ENCODE data around the gene QRICH1.

Gene QRICH1

GRCh38 chr3:49104427-49105291 is 10.8 kb upstream of the QRICH1 start, which contains the start of gene QARS1:
Gene QARS1 (minus strand): TSS chr3:49104757. CDS start chr3:49104733, 24 bp downstream.
- TF ChIP-seq CTCF (IDR thresholded peaks at IDR 0.05; ENCODE audit: low read depth, low read length, missing control alignments), result no peak
- peak; percentile 69 for DNase-seq (ENCODE audit: extremely low read depth, low read depth)
- H3K4me3 ChIP-seq (replicated peaks; ENCODE audit: low read depth, low read length), result peak within 1 kb of the TSS; percentile 82

- peak overlapping the region; percentile 82 for H3K4me3 ChIP-seq (replicated peaks; ENCODE audit: low read depth, low read length)
- no peak for DNase-seq (ENCODE audit: extremely low read depth, low read depth)
- no peak for TF ChIP-seq CTCF (IDR thresholded peaks at IDR 0.05; ENCODE audit: low read depth, low read length, missing control alignments)
These were observed 10.2 kb upstream of the QRICH1 start for GRCh38 chr3:49104052-49104426.

- DNase-seq (ENCODE audit: extremely low read depth, low read depth), result no peak
- TF ChIP-seq CTCF (IDR thresholded peaks at IDR 0.05; ENCODE audit: low read depth, low read length, missing control alignments), result no peak
- H3K4me3 ChIP-seq (replicated peaks; ENCODE audit: low read depth, low read length), result no peak overlapping the region
These were observed 6.3 kb upstream of the QRICH1 start for GRCh38 chr3:49100046-49100615.

GRCh38 chr3:49098910-49099630 is 5.2 kb upstream of the QRICH1 start:
- H3K4me3 ChIP-seq (replicated peaks; ENCODE audit: low read depth, low read length), result no peak overlapping the region
- no peak for DNase-seq (ENCODE audit: extremely low read depth, low read depth)
- TF ChIP-seq CTCF (IDR thresholded peaks at IDR 0.05; ENCODE audit: low read depth, low read length, missing control alignments), result no peak

DNA sequence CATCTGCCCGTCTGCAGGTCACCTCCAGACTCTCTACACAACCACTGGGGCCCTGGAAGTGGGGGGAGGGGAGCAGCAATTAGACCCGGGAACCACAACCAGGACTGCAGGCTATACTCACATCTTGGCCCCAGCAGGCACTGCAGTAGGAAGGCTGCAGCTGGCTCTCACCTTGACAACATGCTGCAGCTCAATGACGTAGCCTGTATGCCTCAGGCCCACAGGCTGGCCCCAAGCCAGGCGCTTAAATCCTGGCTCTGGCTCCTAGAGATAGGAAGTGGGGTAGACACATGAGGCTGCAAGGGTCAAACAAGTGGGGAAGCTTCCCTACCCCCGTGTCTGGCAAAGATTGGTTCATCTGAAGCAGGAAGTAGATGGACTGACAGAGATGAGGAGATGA is 4.6 kb upstream of the QRICH1 start:
- H3K4me3 ChIP-seq (replicated peaks; ENCODE audit: low read depth, low read length), result no peak overlapping the region
- no peak for DNase-seq (ENCODE audit: extremely low read depth, low read depth)
- no peak for TF ChIP-seq CTCF (IDR thresholded peaks at IDR 0.05; ENCODE audit: low read depth, low read length, missing control alignments)

GRCh38 chr3:49092938-49093852 is 676 bp downstream of the QRICH1 start:
- peak; percentile 44 for DNase-seq (ENCODE audit: extremely low read depth, low read depth)
- TF ChIP-seq CTCF (IDR thresholded peaks at IDR 0.05; ENCODE audit: low read depth, low read length, missing control alignments), result no peak

More at GRCh38 chr3:49092938-49093852, 676 bp downstream of the QRICH1 start:
- H3K4me3 ChIP-seq (replicated peaks; ENCODE audit: low read depth, low read length), result peak overlapping the region; percentile 84
